ENCODE results near the gene FGGY.

Gene FGGY

GRCh38 chr1:59309795-59310548 is 13.1 kb downstream of the FGGY start:
- no peak overlapping the region for H3K4me3 ChIP-seq (ENCODE audit: low read length)
- no peak overlapping the region for H2AFZ ChIP-seq (ENCODE audit: low read depth, low read length)
- H3K36me3 ChIP-seq (ENCODE audit: insufficient read depth, low read length) = no peaks in the 10 kb centered on the region
- H3K27me3 ChIP-seq (ENCODE audit: insufficient read depth, low read length) = no peaks in the 10 kb centered on the region
- H3K4me1 ChIP-seq (ENCODE audit: insufficient read depth, low read length) = no peaks in the 10 kb centered on the region
- no peaks in the 10 kb centered on the region for H3K9me3 ChIP-seq (ENCODE audit: low read length)

GRCh38 chr1:59310549-59311250 is 13.8 kb downstream of the FGGY start:
- no peaks in the 10 kb centered on the region for H3K9me3 ChIP-seq (ENCODE audit: low read length)
- H3K36me3 ChIP-seq (ENCODE audit: insufficient read depth, low read length) = no peaks in the 10 kb centered on the region
- no peak overlapping the region for H2AFZ ChIP-seq (ENCODE audit: low read depth, low read length)
- no peaks in the 10 kb centered on the region for H3K27me3 ChIP-seq (ENCODE audit: insufficient read depth, low read length)
- no peak overlapping the region for H3K4me3 ChIP-seq (ENCODE audit: low read length)
- H3K4me1 ChIP-seq (ENCODE audit: insufficient read depth, low read length) = no peaks in the 10 kb centered on the region

- Histone ChIP-seq H2AFZ (ENCODE audit: low read depth, low read length) (no peak overlapping the region), H3K4me3 (ENCODE audit: low read length) (no peak overlapping the region), H3K36me3 (ENCODE audit: insufficient read depth, low read length) (no peaks in the 10 kb centered on the region), H3K27me3 (ENCODE audit: insufficient read depth, low read length) (no peaks in the 10 kb centered on the region), H3K4me1 (ENCODE audit: insufficient read depth, low read length) (peaks cover 4% of the 10 kb centered on the region), H3K9me3 (ENCODE audit: low read length) (no peaks in the 10 kb centered on the region)
Measured at GRCh38 chr1:59314776-59315528, 18.1 kb downstream of the FGGY start.

- Histone ChIP-seq H3K9me3 (ENCODE audit: low read length) (no peaks in the 10 kb centered on the region), H3K4me3 (ENCODE audit: low read length) (no peak overlapping the region), H3K27me3 (ENCODE audit: insufficient read depth, low read length) (no peaks in the 10 kb centered on the region), H3K36me3 (ENCODE audit: insufficient read depth, low read length) (no peaks in the 10 kb centered on the region), H2AFZ (ENCODE audit: low read depth, low read length) (no peak overlapping the region), H3K4me1 (ENCODE audit: insufficient read depth, low read length) (peaks cover 4% of the 10 kb centered on the region)
Measured at GRCh38 chr1:59315529-59316463, 18.9 kb downstream of the FGGY start.

- no peak overlapping the region for H3K4me3 ChIP-seq (ENCODE audit: low read length)
- peaks cover 4% of the 10 kb centered on the region for H3K4me1 ChIP-seq (ENCODE audit: insufficient read depth, low read length)
- no peaks in the 10 kb centered on the region for H3K36me3 ChIP-seq (ENCODE audit: insufficient read depth, low read length)
- no peak overlapping the region for H2AFZ ChIP-seq (ENCODE audit: low read depth, low read length)
- H3K9me3 ChIP-seq (ENCODE audit: low read length) = no peaks in the 10 kb centered on the region
- no peaks in the 10 kb centered on the region for H3K27me3 ChIP-seq (ENCODE audit: insufficient read depth, low read length)
Measured at GRCh38 chr1:59316497-59317128, 19.7 kb downstream of the FGGY start.

GRCh38 chr1:59317343-59317742 is 20.4 kb downstream of the FGGY start:
- H3K4me3 ChIP-seq (ENCODE audit: low read length) = no peak overlapping the region
- no peaks in the 10 kb centered on the region for H3K9me3 ChIP-seq (ENCODE audit: low read length)
- H3K27me3 ChIP-seq (ENCODE audit: insufficient read depth, low read length) = no peaks in the 10 kb centered on the region
- no peak overlapping the region for H2AFZ ChIP-seq (ENCODE audit: low read depth, low read length)
- no peaks in the 10 kb centered on the region for H3K36me3 ChIP-seq (ENCODE audit: insufficient read depth, low read length)
- peaks cover 4% of the 10 kb centered on the region for H3K4me1 ChIP-seq (ENCODE audit: insufficient read depth, low read length)

GRCh38 chr1:59317780-59318179 is 20.9 kb downstream of the FGGY start:
- H3K4me3 ChIP-seq (ENCODE audit: low read length) = no peak overlapping the region
- H3K4me1 ChIP-seq (ENCODE audit: insufficient read depth, low read length) = peaks cover 6% of the 10 kb centered on the region
- no peaks in the 10 kb centered on the region for H3K27me3 ChIP-seq (ENCODE audit: insufficient read depth, low read length)
- no peaks in the 10 kb centered on the region for H3K36me3 ChIP-seq (ENCODE audit: insufficient read depth, low read length)
- H3K9me3 ChIP-seq (ENCODE audit: low read length) = no peaks in the 10 kb centered on the region
- H2AFZ ChIP-seq (ENCODE audit: low read depth, low read length) = no peak overlapping the region

- H3K4me1 ChIP-seq (ENCODE audit: insufficient read depth, low read length) = peaks cover 11% of the 10 kb centered on the region
- no peak overlapping the region for H2AFZ ChIP-seq (ENCODE audit: low read depth, low read length)
- no peaks in the 10 kb centered on the region for H3K9me3 ChIP-seq (ENCODE audit: low read length)
- no peak overlapping the region for H3K4me3 ChIP-seq (ENCODE audit: low read length)
- no peaks in the 10 kb centered on the region for H3K36me3 ChIP-seq (ENCODE audit: insufficient read depth, low read length)
- no peaks in the 10 kb centered on the region for H3K27me3 ChIP-seq (ENCODE audit: insufficient read depth, low read length)
Measured at GRCh38 chr1:59318271-59318860, 21.5 kb downstream of the FGGY start.

- Histone ChIP-seq H3K27me3 (ENCODE audit: insufficient read depth, low read length) (no peaks in the 10 kb centered on the region), H3K4me3 (ENCODE audit: low read length) (no peak overlapping the region)
Measured at GRCh38 chr1:59322394-59322793, 25.5 kb downstream of the FGGY start.

GRCh38 chr1:59322814-59323213 is 25.9 kb downstream of the FGGY start:
- Histone ChIP-seq H3K4me3 (ENCODE audit: low read length) (no peak overlapping the region), H3K27me3 (ENCODE audit: insufficient read depth, low read length) (no peaks in the 10 kb centered on the region), H3K36me3 (ENCODE audit: insufficient read depth, low read length) (no peaks in the 10 kb centered on the region), H3K9me3 (ENCODE audit: low read length) (no peaks in the 10 kb centered on the region), H3K4me1 (ENCODE audit: insufficient read depth, low read length) (peaks cover 8% of the 10 kb centered on the region), H2AFZ (ENCODE audit: low read depth, low read length) (peak overlapping the region; percentile 4)

More at GRCh38 chr1:59322394-59322793, 25.5 kb downstream of the FGGY start:
- H3K4me1 ChIP-seq (ENCODE audit: insufficient read depth, low read length) = peaks cover 8% of the 10 kb centered on the region
- no peaks in the 10 kb centered on the region for H3K36me3 ChIP-seq (ENCODE audit: insufficient read depth, low read length)
- H3K9me3 ChIP-seq (ENCODE audit: low read length) = no peaks in the 10 kb centered on the region
- peak overlapping the region; percentile 4 for H2AFZ ChIP-seq (ENCODE audit: low read depth, low read length)

GRCh38 chr1:59323879-59324278 is 27.0 kb downstream of the FGGY start:
- H3K27me3 ChIP-seq (ENCODE audit: insufficient read depth, low read length) = no peaks in the 10 kb centered on the region
- H2AFZ ChIP-seq (ENCODE audit: low read depth, low read length) = no peak overlapping the region
- no peak overlapping the region for H3K4me3 ChIP-seq (ENCODE audit: low read length)
- H3K9me3 ChIP-seq (ENCODE audit: low read length) = no peaks in the 10 kb centered on the region
- peaks cover 14% of the 10 kb centered on the region for H3K4me1 ChIP-seq (ENCODE audit: insufficient read depth, low read length)
- no peaks in the 10 kb centered on the region for H3K36me3 ChIP-seq (ENCODE audit: insufficient read depth, low read length)

GRCh38 chr1:59328353-59328752 is 31.5 kb downstream of the FGGY start:
- Histone ChIP-seq H3K27me3 (ENCODE audit: insufficient read depth, low read length) (no peaks in the 10 kb centered on the region), H2AFZ (ENCODE audit: low read depth, low read length) (no peak overlapping the region), H3K9me3 (ENCODE audit: low read length) (no peaks in the 10 kb centered on the region), H3K4me3 (ENCODE audit: low read length) (no peak overlapping the region), H3K4me1 (ENCODE audit: insufficient read depth, low read length) (peaks cover 21% of the 10 kb centered on the region), H3K36me3 (ENCODE audit: insufficient read depth, low read length) (no peaks in the 10 kb centered on the region)
